Fibroblast of villous mesenchyme (primary cell): ENCODE measurements around the gene APEH. TPM values are rescaled to one million over a fixed set of nuclear protein-coding genes. Genes with fewer than 3 reads are reported as not detected.

Experiments
- DNase-seq: peaks from one replicate; pipeline ENCODE4 v3.0.0-alpha.2; 2010; ENCODE audit warnings: low read depth
- H3K4me3 ChIP-seq: 2 replicates; pipeline ENCODE4 v1.5.1; 2011; ENCODE audit warnings: low read depth, mild to moderate bottlenecking, low read length
- CTCF ChIP-seq: IDR thresholded peaks from 2 replicates; pipeline ENCODE4 v1.5.1; 2012; ENCODE audit warnings: low read depth, mild to moderate bottlenecking, low read length; ENCODE audit not compliant: insufficient read depth
- total RNA-seq: library from RNA; depleted of rRNA; stranded (reverse); fragments of >200 nt; gene quantifications from 2 replicates; pipeline ENCODE4 v1.2.3, GENCODE V29; 2012

Gene APEH
- total RNA-seq, 1 donor, result 109 TPM

- no peak for TF ChIP-seq CTCF
- DNase-seq, result no peak
These were observed 19.9 kb upstream of the APEH start for GRCh38 chr3:49654176-49654825.

DNA sequence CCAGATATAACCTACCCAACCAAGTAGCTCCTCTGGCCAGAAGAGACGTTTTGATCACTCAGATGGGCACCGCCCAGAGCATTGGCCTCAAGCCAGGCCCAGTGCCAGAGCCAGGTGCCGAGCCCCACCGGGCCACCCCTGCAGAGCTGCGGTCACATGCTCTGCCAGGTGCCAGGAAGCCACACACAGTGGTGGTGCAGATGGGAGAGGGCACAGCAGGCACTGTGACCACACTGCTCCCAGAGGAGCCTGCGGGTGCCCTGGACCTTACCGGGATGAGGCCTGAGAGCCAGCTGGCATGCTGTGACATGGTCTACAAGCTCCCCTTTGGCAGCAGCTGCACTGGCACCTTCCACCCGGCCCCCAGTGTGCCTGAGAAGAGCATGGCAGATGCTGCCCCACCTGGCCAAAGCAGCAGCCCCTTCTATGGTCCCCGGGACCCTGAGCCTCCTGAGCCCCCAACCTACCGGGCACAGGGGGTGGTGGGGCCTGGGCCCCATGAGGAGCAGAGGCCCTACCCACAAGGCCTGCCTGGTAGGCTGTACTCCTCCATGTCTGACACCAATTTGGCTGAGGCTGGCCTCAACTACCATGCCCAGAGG, 19.1 kb upstream of the APEH start:
- H3K4me3 ChIP-seq, result no peak overlapping the region
- no peak for TF ChIP-seq CTCF
- DNase-seq, result no peak

More at GRCh38 chr3:49654176-49654825, 19.9 kb upstream of the APEH start:
- no peak overlapping the region for H3K4me3 ChIP-seq

DNA sequence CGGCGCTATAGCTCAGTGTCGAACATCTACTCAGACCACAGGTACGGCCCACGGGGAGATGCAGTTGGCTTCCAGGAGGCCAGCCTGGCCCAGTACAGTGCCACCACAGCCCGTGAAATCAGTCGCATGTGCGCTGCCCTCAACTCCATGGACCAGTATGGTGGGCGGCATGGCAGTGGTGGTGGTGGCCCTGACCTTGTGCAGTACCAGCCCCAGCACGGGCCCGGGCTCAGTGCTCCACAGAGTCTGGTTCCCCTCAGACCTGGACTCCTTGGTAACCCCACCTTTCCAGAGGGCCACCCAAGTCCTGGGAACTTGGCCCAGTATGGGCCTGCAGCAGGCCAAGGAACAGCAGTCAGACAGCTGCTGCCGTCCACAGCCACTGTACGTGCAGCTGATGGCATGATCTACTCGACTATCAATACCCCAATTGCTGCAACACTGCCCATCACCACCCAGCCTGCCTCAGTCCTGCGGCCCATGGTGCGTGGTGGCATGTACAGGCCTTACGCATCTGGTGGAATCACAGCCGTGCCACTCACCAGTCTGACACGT, 18.3 kb upstream of the APEH start:
- no peak for TF ChIP-seq CTCF
- no peak overlapping the region for H3K4me3 ChIP-seq
- DNase-seq, result no peak

- no peak for DNase-seq
- TF ChIP-seq CTCF, result no peak
- no peak overlapping the region for H3K4me3 ChIP-seq
These were observed 17.5 kb upstream of the APEH start for GRCh38 chr3:49656541-49657112.

GRCh38 chr3:49657208-49657915, 16.8 kb upstream of the APEH start:
- DNase-seq, result no peak
- no peak overlapping the region for H3K4me3 ChIP-seq
- TF ChIP-seq CTCF, result no peak

- H3K4me3 ChIP-seq, result no peak overlapping the region
- no peak for TF ChIP-seq CTCF
- no peak for DNase-seq
These were observed 15.4 kb upstream of the APEH start for GRCh38 chr3:49658711-49659110.
